ENCODE data around the gene BBS9.
"Not testable (repeated sequence)": the region's sequence is repeated elsewhere in the genome, so short reads cannot be mapped to it uniquely, and the experiment has no call there.

Gene BBS9

DNA sequence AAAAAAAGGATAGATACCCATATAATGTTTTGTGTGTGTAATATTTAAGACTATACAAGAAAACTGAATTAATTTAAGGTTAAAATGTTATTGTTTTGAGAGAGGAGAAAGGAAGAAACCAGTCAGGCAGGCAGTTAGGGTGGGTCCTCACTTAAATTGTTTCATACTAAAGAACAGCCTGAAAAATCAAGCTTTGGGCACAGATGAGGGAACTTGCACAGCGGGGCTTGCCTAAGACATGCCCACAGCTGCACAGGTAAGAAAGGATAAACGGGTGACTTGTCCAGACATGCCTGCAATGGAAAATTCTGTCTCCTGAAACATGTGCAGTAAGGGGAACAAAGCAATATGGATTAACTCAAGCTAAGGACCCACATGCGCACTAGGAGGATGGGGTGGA is 158.4 kb downstream of the BBS9 start:
- Histone ChIP-seq H3K4me1 (ENCODE audit: low read depth, poor library complexity, severe bottlenecking) (no peaks in the 10 kb centered on the region), H4K20me1 (ENCODE audit: insufficient read depth) (no peaks in the 10 kb centered on the region), H2AFZ (ENCODE audit: low read depth) (no peak overlapping the region), H3K4me2 (no peak overlapping the region), H3K36me3 (ENCODE audit: insufficient read depth) (no peaks in the 10 kb centered on the region), H3K9ac (no peak overlapping the region), H3K79me2 (ENCODE audit: insufficient read depth, low read depth) (no peaks in the 10 kb centered on the region), H3K4me3 (IDR thresholded peaks at IDR 0.05; ENCODE audit: insufficient read depth, low read depth, low read length) (no peak overlapping the region), H3K27me3 (ENCODE audit: insufficient read depth, low read depth) (no peaks in the 10 kb centered on the region), H3K27ac (no peak overlapping the region)
- TF ChIP-seq, protein P1, sequence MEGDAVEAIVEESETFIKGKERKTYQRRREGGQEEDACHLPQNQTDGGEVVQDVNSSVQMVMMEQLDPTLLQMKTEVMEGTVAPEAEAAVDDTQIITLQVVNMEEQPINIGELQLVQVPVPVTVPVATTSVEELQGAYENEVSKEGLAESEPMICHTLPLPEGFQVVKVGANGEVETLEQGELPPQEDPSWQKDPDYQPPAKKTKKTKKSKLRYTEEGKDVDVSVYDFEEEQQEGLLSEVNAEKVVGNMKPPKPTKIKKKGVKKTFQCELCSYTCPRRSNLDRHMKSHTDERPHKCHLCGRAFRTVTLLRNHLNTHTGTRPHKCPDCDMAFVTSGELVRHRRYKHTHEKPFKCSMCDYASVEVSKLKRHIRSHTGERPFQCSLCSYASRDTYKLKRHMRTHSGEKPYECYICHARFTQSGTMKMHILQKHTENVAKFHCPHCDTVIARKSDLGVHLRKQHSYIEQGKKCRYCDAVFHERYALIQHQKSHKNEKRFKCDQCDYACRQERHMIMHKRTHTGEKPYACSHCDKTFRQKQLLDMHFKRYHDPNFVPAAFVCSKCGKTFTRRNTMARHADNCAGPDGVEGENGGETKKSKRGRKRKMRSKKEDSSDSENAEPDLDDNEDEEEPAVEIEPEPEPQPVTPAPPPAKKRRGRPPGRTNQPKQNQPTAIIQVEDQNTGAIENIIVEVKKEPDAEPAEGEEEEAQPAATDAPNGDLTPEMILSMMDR (conservative IDR thresholded peaks at IDR 0.05; ENCODE audit: low read depth, low read length), result no peak

DNA sequence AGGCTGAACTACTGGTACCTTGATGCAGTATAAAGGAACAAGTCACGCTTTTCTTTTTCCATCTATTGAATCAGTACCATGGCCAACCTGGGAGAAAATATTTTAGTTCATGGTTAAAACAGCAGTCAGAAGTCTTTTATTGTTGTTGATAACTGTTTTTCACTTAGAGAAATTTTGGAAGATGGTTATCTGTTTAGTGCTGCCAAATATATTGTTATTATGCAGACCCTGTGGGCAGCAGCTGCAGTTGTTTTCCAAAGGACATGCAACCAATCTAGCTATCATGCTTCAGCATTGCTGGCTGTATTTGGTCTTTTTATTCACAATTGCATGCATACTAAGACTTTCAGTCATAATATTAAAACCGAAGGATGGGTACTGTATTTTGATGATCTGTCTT is 169.5 kb downstream of the BBS9 start:
- Histone ChIP-seq H4K20me1 (ENCODE audit: insufficient read depth) (no peaks in the 10 kb centered on the region), H3K4me3 (IDR thresholded peaks at IDR 0.05; ENCODE audit: insufficient read depth, low read depth, low read length) (no peak overlapping the region), H3K9ac (no peak overlapping the region), H3K36me3 (ENCODE audit: insufficient read depth) (no peaks in the 10 kb centered on the region), H3K27ac (no peak overlapping the region), H3K27me3 (ENCODE audit: insufficient read depth, low read depth) (no peaks in the 10 kb centered on the region), H3K4me2 (no peak overlapping the region), H3K79me2 (ENCODE audit: insufficient read depth, low read depth) (no peaks in the 10 kb centered on the region), H2AFZ (ENCODE audit: low read depth) (no peak overlapping the region), H3K4me1 (ENCODE audit: low read depth, poor library complexity, severe bottlenecking) (no peaks in the 10 kb centered on the region)
- TF ChIP-seq, protein P1 (conservative IDR thresholded peaks at IDR 0.05; ENCODE audit: low read depth, low read length), result no peak

DNA sequence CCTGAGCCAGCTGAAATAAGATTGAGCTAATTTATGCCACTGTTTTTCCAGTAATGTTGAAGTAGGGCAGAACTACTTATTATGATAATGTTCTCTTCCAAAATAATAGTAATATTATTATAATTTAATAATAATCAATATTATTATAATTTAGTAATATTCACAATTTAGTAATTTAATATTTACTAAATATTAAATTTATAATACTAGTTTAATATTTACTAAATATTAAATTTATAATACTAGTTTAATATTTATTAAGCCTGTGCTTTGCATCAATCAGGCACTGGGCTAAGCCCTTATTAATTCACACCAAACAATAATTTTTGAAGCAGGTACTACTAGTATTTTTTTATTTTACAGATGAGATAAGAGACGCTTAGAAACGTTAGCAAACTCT is 170.1 kb downstream of the BBS9 start:
- TF ChIP-seq, protein P1 (conservative IDR thresholded peaks at IDR 0.05; ENCODE audit: low read depth, low read length), result no peak
- H3K27ac ChIP-seq, result no peak overlapping the region
- no peak overlapping the region for H2AFZ ChIP-seq (ENCODE audit: low read depth)
- H4K20me1 ChIP-seq (ENCODE audit: insufficient read depth), result no peaks in the 10 kb centered on the region
- H3K4me3 ChIP-seq (IDR thresholded peaks at IDR 0.05; ENCODE audit: insufficient read depth, low read depth, low read length), result no peak overlapping the region
- no peak overlapping the region for H3K4me2 ChIP-seq
- H3K9ac ChIP-seq, result no peak overlapping the region
- no peaks in the 10 kb centered on the region for H3K36me3 ChIP-seq (ENCODE audit: insufficient read depth)
- H3K79me2 ChIP-seq (ENCODE audit: insufficient read depth, low read depth), result no peaks in the 10 kb centered on the region
- no peaks in the 10 kb centered on the region for H3K4me1 ChIP-seq (ENCODE audit: low read depth, poor library complexity, severe bottlenecking)
- no peaks in the 10 kb centered on the region for H3K27me3 ChIP-seq (ENCODE audit: insufficient read depth, low read depth)

DNA sequence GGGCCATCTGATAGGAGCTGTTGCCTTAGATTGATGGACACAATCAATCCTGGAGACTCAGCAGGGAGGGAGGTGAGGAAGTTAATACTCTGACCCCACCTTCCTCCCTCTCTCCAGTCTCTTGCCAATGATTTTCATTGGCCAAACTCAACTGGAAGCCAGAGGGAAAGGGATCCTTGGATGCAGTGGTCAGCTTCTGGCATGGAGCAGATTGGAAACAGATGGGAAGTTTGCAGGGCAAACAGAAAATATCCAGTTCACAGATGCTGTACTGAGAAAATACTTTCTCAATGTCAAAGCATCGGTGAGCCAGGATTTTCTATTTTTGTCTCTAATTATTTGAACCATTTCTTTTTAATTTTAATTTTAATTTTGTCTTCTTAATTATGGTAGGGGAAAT is 170.8 kb downstream of the BBS9 start:
- Histone ChIP-seq H4K20me1 (ENCODE audit: insufficient read depth) (no peaks in the 10 kb centered on the region), H3K4me1 (ENCODE audit: low read depth, poor library complexity, severe bottlenecking) (no peaks in the 10 kb centered on the region), H3K27ac (no peak overlapping the region), H3K36me3 (ENCODE audit: insufficient read depth) (no peaks in the 10 kb centered on the region), H3K9ac (no peak overlapping the region), H3K79me2 (ENCODE audit: insufficient read depth, low read depth) (no peaks in the 10 kb centered on the region), H3K4me3 (IDR thresholded peaks at IDR 0.05; ENCODE audit: insufficient read depth, low read depth, low read length) (no peak overlapping the region), H2AFZ (ENCODE audit: low read depth) (no peak overlapping the region), H3K4me2 (no peak overlapping the region), H3K27me3 (ENCODE audit: insufficient read depth, low read depth) (no peaks in the 10 kb centered on the region)
- TF ChIP-seq, protein P1 (conservative IDR thresholded peaks at IDR 0.05; ENCODE audit: low read depth, low read length), result no peak

DNA sequence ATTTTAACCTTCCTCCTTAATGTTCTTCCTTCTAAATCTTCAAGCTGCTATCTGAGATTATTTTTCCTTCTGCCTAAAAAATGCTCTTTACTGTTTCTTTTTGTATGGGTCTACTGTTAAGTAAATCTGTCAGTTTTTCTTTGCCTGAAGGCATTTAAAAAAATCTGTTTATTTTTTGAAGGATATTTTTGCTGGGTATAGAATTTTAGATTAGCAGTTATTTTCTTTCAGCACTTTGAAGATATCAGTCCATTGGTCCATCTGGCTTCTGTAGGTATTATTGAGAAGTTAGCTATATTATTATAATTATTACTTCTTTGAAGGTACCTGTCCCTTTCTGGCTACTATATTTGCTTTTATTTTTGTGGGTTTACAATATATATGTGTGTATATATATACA is 171.4 kb downstream of the BBS9 start:
- Histone ChIP-seq H3K4me1 (ENCODE audit: low read depth, poor library complexity, severe bottlenecking) (no peaks in the 10 kb centered on the region), H3K4me3 (IDR thresholded peaks at IDR 0.05; ENCODE audit: insufficient read depth, low read depth, low read length) (no peak overlapping the region), H3K9ac (no peak overlapping the region), H3K27me3 (ENCODE audit: insufficient read depth, low read depth) (no peaks in the 10 kb centered on the region), H3K36me3 (ENCODE audit: insufficient read depth) (no peaks in the 10 kb centered on the region), H3K27ac (no peak overlapping the region), H4K20me1 (ENCODE audit: insufficient read depth) (no peaks in the 10 kb centered on the region), H2AFZ (ENCODE audit: low read depth) (no peak overlapping the region), H3K4me2 (no peak overlapping the region), H3K79me2 (ENCODE audit: insufficient read depth, low read depth) (no peaks in the 10 kb centered on the region)
- TF ChIP-seq, protein P1 (conservative IDR thresholded peaks at IDR 0.05; ENCODE audit: low read depth, low read length), result no peak

DNA sequence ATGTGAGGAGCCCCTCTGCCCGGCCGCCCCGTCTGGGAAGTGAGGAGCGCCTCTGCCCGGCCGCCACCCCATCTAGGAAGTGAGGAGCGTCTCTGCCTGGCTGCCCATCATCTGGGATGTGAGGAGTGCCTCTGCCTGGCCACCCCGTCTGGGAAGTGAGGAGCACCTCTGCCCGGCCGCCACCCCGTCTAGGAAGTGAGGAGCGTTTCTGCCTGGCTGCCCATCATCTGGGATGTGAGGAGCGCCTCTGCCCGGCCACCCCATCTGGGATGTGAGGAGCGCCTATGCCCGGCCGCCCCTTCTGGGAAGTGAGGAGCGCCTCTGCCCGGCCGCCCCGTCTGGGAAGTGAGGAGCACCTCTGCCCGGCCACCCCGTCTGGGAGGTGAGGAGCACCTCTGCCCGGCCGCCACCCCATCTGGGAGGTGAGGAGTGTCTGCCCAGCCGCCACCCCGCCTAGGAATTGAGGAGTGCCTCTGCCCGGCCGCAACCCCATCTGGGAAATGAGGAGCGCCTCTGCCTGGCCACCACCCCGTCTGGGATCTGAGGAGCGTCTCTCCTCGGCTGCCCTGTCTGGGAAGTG is 174.7 kb downstream of the BBS9 start:
- not testable (repeated sequence) for H3K4me1 ChIP-seq (ENCODE audit: low read depth, poor library complexity, severe bottlenecking); H3K4me2 ChIP-seq; H2AFZ ChIP-seq (ENCODE audit: low read depth); H4K20me1 ChIP-seq (ENCODE audit: insufficient read depth); H3K79me2 ChIP-seq (ENCODE audit: insufficient read depth, low read depth); H3K27me3 ChIP-seq (ENCODE audit: insufficient read depth, low read depth); H3K9ac ChIP-seq; H3K4me3 ChIP-seq (IDR thresholded peaks at IDR 0.05; ENCODE audit: insufficient read depth, low read depth, low read length); H3K27ac ChIP-seq; H3K36me3 ChIP-seq (ENCODE audit: insufficient read depth)

Measured in KMS-11 (cell line).